HG03571 (cell line): ENCODE results near the gene TMEM134.

ENCODE experiments used
- ATAC-seq: cut with Tn5 transposase; IDR thresholded peaks from one replicate; pipeline ENCODE4 v1.9.1; 2021; ENCODE audit not compliant: unreplicated experiment

The TMEM134 gene

GRCh38 chr11:67500831-67501715 lies 32.0 kb upstream of the TMEM134 start:
- ATAC-seq, result no peak

GRCh38 chr11:67500484-67500821 lies 31.4 kb upstream of the TMEM134 start:
- no peak for ATAC-seq

GRCh38 chr11:67499808-67500483 lies 30.9 kb upstream of the TMEM134 start:
- no peak for ATAC-seq

- no peak for ATAC-seq
These were observed 29.5 kb upstream of the TMEM134 start for GRCh38 chr11:67498544-67498972.

- ATAC-seq, result no peak
These were observed 28.7 kb upstream of the TMEM134 start for GRCh38 chr11:67497656-67498291.

- no peak for ATAC-seq
These were observed 27.1 kb upstream of the TMEM134 start for GRCh38 chr11:67496113-67496512.

GRCh38 chr11:67495234-67496005 lies 26.4 kb upstream of the TMEM134 start:
- no peak for ATAC-seq

GRCh38 chr11:67494371-67495233 lies 25.6 kb upstream of the TMEM134 start:
- no peak for ATAC-seq

GRCh38 chr11:67493548-67494370 lies 24.7 kb upstream of the TMEM134 start:
- ATAC-seq, result no peak

- ATAC-seq, result no peak
These were observed 23.9 kb upstream of the TMEM134 start for GRCh38 chr11:67492801-67493547.

- no peak for ATAC-seq
These were observed 23.1 kb upstream of the TMEM134 start for GRCh38 chr11:67492069-67492727.

GRCh38 chr11:67491276-67492068 lies 22.4 kb upstream of the TMEM134 start:
- ATAC-seq, result no peak

- ATAC-seq, result no peak
These were observed 21.6 kb upstream of the TMEM134 start for GRCh38 chr11:67490727-67491065.

GRCh38 chr11:67489885-67490726 lies 21.1 kb upstream of the TMEM134 start:
- ATAC-seq, result no peak

- no peak for ATAC-seq
These were observed 20.3 kb upstream of the TMEM134 start for GRCh38 chr11:67489203-67489884.
